Stimulated activated CD4-positive, alpha-beta T cell treated with anti-CD3 and anti-CD28 coated beads, TNF-alpha, amount 100 ng/mL, for 48 hours (primary cell): ENCODE results near the gene TNFAIP3.
"Not testable (repeated sequence)": the region's sequence is repeated elsewhere in the genome, so short reads cannot be mapped to it uniquely, and the experiment has no call there.

Source experiments
- DNase-seq, 3 donors: peaks; one replicate each; pipeline ENCODE4 v3.0.0-alpha.2; 2020; ENCODE audit warnings: low read depth in 3 of 3

TNFAIP3 gene

DNA sequence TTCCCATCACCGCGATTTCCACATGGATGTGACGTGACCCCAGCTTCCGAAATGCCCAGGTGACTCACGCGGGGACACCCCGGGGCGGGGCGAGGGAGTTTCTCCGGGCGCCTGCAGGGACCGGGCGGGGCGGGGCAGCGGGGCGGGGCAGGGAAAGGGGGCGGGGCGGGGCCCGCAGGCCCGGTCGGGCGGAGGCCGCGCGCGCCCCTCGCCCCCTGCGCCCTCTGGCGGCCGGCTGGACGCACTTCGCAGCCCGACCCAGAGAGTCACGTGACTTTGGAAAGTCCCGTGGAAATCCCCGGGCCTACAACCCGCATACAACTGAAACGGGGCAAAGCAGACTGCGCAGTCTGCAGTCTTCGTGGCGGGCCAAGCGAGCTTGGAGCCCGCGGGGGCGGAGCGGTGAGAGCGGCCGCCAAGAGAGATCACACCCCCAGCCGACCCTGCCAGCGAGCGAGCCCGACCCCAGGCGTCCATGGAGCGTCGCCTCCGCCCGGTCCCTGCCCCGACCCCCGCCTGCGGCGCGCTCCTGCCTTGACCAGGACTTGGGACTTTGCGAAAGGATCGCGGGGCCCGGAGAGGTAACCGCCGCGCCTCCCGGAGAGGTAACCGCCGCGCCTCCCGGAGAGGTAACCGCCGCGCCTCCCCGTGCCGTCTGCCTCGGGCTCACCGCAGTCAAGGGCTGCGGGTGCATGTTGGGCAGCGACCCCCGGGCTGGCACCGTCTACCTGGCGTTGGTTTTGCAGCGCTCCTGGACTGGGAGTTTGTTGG lies at the start of gene TNFAIP3:
Gene TNFAIP3, plus strand, starts transcription at position 346 of the 771 bp plus-strand sequence. CDS start 3,969 bp downstream, outside the sequence.
- DNase-seq, result peak; percentile 91 to 94 (median 94)

DNA sequence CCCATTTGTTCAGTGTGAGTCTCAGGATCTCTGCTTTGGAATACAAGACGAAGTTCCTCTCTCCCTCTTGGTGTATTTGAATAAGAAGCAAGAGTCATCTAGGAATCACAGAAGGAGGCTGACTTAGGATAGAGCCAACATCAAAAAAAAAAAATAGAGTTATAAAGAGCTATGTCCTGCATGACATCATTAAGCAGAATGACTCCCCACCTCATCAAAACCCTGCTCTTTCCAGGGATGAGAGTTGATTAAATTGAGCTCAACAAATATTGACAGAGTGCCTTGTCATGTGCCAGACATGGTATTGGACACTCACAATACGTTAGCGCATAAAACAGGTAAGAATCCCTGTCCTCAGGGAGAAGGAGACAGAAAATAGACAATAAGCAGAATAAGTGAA lies 48.6 kb upstream of the TNFAIP3 start:
- DNase-seq, result no peak

DNA sequence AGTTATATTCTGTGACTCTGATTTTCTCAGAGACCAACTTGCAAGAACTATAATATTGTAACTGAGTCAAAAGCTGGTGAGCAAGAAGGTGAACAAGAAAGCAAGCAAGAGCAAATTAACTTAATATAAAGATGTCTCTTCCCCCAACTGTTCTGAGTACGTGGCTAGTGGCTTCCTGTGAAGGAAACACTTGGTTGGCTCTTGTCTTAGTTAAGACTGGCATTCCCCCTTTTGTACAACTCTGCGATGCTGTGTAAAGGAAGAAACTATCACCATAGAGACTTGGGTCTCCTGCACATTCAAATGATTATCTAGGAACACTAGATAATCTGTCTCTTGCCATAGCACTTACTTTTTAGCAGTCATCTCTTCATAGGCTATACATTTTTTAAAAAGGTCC lies 47.3 kb upstream of the TNFAIP3 start:
- no peak for DNase-seq

DNA sequence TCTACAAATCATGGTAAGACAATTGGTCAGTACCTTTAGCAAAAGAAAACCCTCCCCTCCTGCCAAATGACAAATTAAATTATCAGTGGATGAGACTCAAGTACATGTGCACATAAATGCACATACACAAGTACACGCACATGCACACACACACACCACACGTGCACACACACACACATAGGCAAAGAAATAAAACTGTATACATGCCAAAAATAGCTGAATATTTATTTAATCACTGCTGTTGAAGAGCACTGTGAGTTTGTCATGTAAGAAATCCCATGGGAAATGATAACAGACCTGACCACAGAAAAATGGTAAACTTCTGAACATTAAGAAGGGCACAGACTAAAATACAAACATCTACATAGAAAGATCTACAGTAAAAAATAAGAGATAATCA lies 46.6 kb upstream of the TNFAIP3 start:
- no peak for DNase-seq

DNA sequence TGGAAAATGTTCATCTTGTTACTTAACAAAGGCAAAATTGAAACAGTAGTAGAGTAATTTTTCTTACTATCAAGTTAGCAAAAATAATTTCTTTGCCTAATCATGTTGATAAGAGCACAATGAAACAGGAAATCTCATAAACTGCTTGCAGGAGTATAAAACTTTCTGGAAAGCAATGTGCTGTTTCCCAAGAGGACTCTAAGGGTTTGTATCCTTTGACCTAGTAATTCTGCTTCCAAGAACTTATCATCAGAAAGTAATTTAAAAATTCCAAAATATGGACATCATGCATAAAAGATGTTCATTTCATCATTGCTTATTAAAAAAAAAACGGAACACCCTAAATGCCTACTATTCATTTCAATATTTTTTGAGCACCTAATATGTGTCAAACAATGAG lies 46.1 kb upstream of the TNFAIP3 start:
- DNase-seq, result no peak

DNA sequence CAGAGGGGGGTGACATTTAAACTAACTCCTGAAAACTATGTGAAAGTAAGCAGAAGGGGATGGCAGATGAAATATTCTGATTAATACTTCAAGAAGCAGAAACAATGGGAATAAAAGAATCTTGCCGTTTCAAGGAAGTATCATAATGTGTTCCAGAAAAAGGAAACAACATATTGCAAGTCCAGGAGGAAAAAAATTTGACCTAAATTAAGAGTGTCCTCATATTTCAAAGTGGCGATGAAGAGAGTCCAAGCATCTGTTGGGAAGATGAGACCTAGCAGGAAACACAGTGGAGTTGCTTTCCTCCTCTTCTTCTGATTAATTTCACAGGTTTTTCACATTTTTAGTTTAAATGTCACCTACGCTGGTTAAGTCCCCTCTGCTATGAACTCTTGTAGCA lies 45.6 kb upstream of the TNFAIP3 start:
- no peak for DNase-seq

DNA sequence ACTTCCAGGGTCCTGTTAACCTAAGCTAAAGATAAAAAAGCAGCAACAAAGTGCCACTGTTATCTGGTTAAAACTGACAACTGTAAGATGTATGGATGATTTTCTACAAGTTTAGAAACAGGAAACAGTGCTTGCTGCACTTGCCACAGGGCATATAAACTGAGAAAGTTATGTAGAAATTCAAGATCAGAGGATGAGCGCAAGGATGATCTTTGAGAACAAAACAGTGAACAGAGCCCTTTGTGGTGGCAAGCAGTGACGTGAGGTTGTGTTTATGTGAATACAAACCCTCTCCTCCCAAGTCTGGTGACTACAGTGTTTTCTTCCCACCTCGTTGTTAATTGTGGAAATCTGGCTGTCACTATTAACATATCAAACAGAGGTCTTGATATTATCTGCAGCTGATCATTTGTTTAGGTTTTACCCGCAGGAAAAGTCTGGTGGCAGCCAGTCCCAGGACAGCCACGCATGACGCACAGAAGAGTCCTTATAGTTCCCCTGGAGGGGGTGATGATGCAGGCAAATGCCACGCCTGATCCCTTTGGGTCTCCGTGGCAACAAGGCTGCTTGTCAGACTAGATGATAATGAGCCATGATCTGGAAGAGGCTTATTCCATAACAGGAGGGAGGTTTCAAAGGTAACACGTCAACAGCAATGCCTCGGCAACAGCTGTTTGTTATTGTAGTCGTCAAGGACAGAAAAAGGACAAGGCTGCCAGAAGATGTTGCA lies 43.1 kb upstream of the TNFAIP3 start:
- DNase-seq, result peak; percentile 38 to 55 (median 47)

DNA sequence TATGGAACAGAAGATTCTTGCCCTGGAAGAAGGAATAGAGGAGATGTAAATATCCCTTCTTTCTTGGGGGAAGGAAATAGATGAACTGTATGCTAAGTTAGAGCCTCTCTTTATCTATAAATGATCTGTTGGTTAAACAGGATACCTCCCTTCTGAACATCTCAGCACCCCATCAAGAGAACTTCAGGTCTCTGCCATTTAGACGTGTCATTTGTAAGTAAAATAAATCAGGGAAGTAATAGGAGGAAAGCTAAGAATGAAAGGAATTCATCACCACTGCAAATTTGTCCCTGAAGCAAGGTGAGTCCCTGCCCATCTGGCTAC lies 42.5 kb upstream of the TNFAIP3 start:
- DNase-seq, result no peak

DNA sequence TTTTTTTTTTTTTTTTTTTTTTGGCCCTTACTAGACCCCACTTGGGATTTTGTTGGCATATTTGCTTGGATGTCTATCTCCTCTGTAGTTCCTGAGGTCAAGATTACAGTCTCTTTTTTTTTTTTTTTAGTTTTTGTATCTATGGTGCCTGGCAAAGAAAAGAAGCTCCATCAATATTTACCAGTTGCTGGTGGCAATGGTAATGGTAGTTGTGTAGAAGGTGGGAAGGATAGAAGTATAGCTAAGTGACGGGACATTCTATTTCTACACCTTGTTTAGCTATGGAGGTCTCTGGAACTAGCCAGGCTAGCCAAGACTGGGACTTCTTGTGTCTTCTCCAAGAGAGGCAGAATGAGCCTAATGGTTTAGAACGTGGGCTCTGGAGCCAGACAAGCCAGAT lies 42.2 kb upstream of the TNFAIP3 start:
- no peak for DNase-seq

DNA sequence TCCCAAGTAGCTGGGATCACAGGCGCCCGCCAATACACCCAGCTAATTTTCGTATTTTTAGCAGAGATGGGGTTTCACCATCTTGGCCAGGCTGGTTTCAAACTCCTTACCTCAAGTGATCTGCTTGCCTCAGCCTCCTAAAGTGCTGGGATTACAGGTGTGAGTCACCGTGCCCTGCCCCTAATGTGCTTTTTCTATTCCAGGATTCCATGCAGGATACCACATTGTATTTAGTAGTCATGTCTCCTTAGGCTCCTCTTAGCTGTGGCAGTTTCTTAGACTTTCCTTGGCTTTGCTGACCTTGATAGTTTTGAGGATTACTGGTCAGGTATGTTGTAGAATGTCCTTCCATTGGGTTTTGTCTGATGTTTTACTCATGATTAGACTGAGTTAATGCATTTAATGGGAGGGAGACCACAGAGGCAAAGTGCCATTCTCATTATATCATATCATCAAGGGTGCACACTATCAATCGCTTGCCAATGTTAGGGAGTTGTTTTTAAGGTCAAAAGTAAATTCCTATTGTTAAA lies 39.6 kb upstream of the TNFAIP3 start:
- no peak for DNase-seq

DNA sequence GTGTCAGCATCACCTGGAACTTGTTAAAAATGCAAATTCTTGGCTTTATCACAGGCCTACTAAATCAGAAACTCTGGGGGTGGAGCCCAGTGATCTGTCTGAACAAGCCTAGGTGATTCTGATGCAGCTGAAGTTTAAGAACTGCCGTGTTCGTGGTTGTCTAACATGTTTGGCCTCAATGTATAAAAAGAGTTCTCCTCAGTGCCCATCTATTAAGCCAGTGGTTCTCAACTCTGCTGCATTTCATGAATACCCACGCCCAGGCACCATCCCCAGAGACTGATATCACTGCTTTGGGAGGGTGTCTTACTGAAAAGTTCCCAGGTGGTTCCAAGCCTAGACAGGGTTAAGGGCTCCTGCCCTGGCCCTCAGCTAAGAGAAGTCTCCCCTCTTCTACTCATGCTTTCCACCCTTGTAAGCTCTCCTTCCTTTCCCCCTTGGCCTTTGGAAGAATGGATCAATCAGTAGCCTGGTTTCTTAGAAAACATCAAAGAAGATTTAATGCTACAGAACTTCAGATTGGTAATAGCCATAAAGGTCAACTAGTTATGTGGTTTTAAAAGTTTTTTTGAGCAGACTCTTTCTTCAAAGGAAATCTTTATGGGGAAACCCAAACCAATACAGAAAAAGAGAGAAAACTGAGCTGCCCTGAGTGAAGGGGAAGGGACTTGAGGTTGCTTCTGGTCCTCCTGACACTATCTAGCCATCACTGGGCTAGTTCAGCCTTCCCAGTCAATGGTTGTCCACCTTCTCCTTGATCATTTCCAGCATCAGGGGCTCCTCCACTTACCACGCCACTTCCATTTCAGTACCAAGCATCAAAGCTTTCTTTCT lies 38.9 kb upstream of the TNFAIP3 start:
- peak in 2 of 3 donors; percentile 45 for DNase-seq

DNA sequence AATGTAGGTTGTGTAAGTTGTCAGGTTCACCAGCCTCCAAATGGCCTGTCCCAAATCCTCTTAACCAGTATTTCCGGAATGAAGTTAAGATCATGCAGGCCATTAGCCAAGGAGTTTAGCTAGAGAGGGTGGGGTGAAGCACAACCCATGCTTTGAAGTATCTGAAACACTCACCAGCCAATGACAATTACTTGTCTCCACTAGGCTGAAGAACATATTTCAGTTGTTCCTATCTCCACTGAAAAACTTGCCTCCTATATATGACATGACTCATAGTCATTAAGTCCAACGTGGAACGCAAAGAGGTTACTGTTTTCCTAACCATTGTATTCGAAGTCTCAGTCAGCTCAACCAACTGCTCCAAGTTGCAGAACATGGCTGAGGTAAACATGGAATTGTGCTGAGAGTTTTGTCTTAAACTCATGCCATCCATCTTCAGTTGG lies 37.4 kb upstream of the TNFAIP3 start:
- no peak for DNase-seq

DNA sequence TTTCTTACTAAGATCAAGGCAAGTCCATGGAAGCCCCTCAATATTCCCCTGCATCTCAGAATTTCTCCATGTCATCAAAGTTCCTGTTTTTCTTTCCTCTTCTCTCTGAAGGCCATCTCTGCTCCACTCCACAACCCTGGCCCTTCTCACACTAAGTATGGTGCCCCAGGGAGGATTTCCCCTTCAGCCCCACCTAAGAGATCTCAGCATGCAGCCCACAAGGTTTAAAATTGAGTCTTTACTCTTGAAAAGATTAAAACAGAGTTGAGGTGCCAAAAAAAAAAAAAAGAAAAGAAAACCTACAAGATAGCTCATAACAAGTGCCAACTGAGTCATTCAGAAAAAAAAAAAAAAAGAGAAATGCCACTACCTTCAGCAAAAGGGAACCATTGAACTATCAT lies 36.5 kb upstream of the TNFAIP3 start:
- no peak for DNase-seq

DNA sequence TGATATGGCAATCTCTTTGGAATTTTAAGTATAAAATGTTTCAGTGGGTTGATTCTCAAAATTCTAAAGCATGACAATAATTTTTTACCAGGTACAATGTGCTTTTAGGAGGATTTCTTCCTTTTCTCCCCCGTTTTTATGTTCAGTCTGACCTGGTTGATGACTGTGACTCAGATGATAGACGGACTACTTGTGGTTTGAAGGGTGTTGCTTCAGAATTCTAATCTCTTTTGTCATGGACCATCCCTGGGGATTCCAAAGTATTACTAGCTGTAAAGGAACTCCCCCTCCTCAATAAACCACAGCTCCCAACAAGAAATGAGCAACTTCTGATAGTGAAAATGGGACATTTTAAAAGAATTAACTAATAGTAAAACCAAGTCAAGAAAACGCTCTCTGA lies 34.9 kb upstream of the TNFAIP3 start:
- DNase-seq, result no peak

DNA sequence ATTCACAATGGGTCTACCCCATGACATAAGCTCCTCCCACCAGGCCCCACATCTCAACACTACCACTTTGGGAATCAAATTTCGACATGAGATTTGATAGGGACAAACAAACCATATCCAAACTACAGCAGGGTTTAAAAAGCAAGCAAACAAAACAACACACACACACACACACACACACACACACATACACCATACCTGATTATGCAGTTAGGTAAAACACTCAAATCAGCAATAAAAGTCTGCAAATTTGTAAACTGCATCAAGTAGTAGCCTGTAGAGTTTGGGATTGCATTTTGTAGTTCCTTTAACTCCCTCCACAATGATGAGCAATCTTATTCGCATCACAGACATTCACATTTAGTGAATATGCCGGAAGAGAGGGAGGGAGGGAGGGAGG lies 32.6 kb upstream of the TNFAIP3 start:
- no peak for DNase-seq

DNA sequence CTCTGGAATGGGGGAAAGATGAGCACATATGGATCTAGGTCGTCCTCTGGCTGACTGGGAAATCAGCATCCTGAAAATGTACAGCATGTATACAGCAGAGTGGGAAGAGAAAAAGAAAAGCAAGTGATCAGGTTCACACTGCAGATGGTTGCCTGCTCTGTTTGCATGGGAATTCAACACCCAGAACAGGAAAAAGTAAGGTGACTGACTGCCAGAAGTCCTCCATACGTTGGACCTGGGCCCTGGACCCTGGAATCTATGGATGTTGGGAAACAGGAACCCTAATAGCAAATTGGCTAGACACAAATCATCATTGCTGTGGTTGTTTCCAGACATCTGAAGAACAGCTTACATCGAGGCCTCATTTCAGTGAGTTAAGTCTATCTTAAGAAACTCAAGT lies 30.3 kb upstream of the TNFAIP3 start:
- DNase-seq, result no peak

DNA sequence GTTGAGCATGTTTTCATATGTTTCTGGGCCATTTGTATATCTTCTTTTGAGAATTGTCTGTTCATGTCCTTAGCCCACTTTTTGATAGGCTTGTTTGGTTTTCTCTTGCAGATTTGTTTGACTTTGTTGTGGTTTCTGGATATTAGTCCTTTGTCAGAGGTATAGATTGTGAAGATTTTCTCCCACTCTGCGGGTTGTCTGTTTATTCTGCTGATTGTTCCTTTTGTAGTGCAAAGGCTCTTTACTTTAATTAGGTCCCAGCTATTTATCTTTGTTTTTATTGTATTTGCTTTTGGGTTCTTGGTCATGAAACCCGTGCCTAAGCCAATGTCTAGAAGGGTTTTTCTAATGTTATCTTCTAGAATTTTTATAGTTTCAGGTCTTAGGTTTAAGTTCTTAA lies 29.0 kb upstream of the TNFAIP3 start:
- not testable (repeated sequence) for DNase-seq

DNA sequence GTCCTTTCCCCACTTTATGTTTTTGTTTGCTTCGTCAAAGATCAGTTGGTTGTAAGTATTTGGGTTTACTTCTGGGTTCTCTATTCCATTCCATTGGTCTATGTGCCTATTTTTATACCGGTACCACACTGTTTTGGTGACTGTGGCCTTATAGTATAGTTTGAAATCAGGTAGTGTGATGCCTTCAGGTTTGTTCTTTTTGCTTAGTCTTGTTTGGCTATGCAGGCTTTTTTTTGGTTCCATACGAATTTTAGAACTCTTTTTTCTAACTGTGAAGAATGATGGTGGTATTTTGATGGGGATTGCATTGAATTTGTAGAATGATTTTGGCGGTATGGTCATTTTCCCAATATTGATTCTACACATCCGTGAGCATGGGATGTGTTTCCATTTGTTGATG lies 28.5 kb upstream of the TNFAIP3 start:
- DNase-seq, result not testable (repeated sequence)

DNA sequence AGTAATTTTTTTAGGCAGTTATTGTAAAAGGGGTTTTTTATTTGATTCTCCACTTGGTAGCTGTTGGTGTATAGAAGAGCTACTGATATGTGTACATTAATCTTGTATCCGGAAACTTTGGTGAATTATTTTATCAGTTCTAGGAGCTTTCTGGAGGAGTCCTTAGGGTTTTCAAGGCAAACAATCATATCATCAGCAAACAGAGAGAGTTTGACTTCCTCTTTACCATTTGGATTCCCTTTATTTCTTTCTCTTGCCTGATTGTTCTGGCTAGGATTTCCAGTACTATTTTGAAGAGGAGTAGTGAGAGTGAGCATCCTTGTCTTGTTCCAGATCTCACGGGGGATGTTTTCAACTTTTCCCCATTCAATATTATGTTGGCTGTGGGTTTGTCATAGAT lies 28.0 kb upstream of the TNFAIP3 start:
- DNase-seq, result no peak

DNA sequence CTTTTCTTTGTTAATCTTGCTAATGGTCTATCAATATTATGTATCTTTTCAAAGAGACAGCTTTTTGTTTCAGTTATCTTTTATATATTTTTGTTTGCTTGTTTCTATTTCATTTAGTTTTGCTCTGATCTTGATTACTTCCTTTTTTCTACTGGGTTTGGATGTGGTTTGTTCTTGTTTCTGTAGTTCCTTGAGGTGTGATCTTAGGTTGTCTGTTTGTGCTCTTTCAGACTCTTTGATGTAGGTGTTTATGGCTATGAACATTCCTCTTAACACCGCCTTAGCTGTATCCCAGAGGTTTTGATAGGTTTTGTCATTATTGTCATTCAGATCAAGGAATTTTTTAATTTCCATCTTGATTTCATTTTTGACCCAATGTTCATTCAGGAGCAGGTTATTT lies 26.8 kb upstream of the TNFAIP3 start:
- DNase-seq, result no peak

DNA sequence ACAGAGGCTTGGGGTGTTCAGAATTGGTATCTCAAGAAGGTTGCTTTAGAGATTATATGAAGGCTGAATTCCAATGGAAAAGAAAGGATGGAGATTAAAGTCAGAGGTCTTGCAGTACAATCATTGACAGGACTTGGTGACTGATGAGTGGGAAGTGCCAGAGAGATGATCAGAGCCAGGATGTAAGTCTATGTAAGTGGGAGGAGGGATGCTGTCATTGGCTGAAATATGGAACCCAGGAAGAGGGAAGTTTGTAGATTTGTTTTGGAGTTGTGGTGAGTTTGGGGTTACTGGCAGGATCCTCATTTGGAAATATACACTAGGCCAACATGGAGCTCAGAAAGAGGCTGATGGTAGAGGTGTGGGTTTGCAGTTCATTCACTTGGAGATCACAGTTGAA lies 23.8 kb upstream of the TNFAIP3 start:
- DNase-seq, result no peak

DNA sequence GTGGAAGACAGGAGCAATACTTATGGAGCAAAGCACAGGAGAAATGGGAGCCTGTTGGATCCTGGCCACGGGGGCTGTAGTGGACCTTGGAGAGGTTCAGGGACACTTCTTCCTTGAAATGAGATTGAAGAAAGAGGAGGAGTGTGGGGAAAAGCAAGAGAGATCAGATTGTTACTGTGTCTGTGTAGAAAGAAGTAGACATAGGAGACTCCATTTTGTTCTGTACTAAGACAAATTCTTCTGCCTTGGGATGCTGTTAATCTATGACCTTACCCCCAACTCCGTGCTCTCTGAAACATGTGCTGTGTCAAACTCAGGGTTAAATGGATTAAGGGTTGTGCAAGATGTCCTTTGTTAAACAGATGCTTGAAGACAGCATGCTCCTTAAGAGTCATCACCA lies 22.7 kb upstream of the TNFAIP3 start:
- not testable (repeated sequence) for DNase-seq
